SK-N-SH (cell line): ENCODE results near the gene UBE2E2.

ENCODE experiments used
- CTCF ChIP-seq: fragments of 200-600 bp; sonication (generic); IDR thresholded peaks from 2 replicates; pipeline ENCODE4 v1.6.1; 2017; ENCODE audit warnings: antibody characterized with exemption, mild to moderate bottlenecking, moderate library complexity
- EP300 ChIP-seq, 2 experiments: IDR thresholded peaks; 2 replicates each; pipeline versions ENCODE4 v1.4.0 to v1.6.1; 2012; ENCODE audit warnings: borderline replicate concordance in 1 of 2, low read depth in 1 of 2, low read length in 1 of 2
- MAX ChIP-seq: IDR thresholded peaks from 2 replicates; pipeline ENCODE4 v1.4.0; 2012; ENCODE audit warnings: low read depth
- MXI1 ChIP-seq: IDR thresholded peaks from 2 replicates; pipeline ENCODE4 v1.6.1; 2012; ENCODE audit warnings: mild to moderate bottlenecking, low read depth, low read length, improper control_type of control experiment
- POLR2AphosphoS5 ChIP-seq: IDR thresholded peaks from 2 replicates; pipeline ENCODE4 v1.6.1; 2012; ENCODE audit warnings: low read depth, low read length
- TAF1 ChIP-seq: IDR thresholded peaks from 2 replicates; pipeline ENCODE4 v1.6.1; 2012; ENCODE audit warnings: low read depth, mild to moderate bottlenecking, low read length, moderate library complexity, borderline replicate concordance
- TCF12 ChIP-seq: IDR thresholded peaks from 2 replicates; pipeline ENCODE4 v1.4.0; 2012
- TF ChIP-seq, protein P1 (sequence below): IDR thresholded peaks from 2 replicates; pipeline ENCODE4 v1.6.1; 2012; ENCODE audit warnings: mild to moderate bottlenecking, low read depth, low read length, moderate library complexity

DNA sequence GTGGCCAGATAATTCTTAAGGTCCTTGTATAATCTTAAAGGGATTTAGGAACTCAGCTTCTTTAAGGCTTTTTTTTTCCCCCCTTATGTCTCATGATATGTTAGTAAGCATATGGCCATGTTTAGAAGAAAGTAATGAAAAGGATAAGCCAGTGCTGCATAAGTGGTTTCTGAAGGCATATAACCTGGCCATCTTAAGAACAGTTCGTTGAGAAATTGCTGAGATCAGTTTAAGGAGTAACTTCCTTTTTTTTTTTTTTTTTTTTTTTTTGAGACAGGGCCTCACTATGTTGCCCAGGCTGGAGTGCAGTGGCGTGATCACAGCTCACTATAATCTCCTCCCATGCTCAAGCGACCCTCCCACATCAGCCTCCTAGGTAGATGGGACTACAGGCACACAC, 51.7 kb downstream of the UBE2E2 start:
- no peak for TF ChIP-seq TAF1
- no peak for TF ChIP-seq CTCF
- TF ChIP-seq POLR2AphosphoS5 = no peak
- TF ChIP-seq MXI1 = no peak
- TF ChIP-seq, protein P1, sequence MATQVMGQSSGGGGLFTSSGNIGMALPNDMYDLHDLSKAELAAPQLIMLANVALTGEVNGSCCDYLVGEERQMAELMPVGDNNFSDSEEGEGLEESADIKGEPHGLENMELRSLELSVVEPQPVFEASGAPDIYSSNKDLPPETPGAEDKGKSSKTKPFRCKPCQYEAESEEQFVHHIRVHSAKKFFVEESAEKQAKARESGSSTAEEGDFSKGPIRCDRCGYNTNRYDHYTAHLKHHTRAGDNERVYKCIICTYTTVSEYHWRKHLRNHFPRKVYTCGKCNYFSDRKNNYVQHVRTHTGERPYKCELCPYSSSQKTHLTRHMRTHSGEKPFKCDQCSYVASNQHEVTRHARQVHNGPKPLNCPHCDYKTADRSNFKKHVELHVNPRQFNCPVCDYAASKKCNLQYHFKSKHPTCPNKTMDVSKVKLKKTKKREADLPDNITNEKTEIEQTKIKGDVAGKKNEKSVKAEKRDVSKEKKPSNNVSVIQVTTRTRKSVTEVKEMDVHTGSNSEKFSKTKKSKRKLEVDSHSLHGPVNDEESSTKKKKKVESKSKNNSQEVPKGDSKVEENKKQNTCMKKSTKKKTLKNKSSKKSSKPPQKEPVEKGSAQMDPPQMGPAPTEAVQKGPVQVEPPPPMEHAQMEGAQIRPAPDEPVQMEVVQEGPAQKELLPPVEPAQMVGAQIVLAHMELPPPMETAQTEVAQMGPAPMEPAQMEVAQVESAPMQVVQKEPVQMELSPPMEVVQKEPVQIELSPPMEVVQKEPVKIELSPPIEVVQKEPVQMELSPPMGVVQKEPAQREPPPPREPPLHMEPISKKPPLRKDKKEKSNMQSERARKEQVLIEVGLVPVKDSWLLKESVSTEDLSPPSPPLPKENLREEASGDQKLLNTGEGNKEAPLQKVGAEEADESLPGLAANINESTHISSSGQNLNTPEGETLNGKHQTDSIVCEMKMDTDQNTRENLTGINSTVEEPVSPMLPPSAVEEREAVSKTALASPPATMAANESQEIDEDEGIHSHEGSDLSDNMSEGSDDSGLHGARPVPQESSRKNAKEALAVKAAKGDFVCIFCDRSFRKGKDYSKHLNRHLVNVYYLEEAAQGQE = no peak
- no peak for TF ChIP-seq EP300 (IDR thresholded peaks at IDR 0.05; ENCODE audit: borderline replicate concordance in 1 of 2, low read depth in 1 of 2, low read length in 1 of 2)
- TF ChIP-seq TCF12 = no peak
- no peak for TF ChIP-seq MAX
